AG04449 (cell line): Measurements from ENCODE around the gene FOXN3.

Experiments
- CTCF ChIA-PET: fragments of 350-600 bp; formaldehyde crosslinking; extraction: SDS; loops from one replicate; lab custom pipeline; 2021; ENCODE audit warnings: antibody characterized with exemption; lab: Yijun Ruan, JAX
- POLR2A ChIA-PET: fragments of 400-600, 350-600 bp; formaldehyde crosslinking; extraction: SDS; loops from one replicate; lab custom pipeline; 2020; ENCODE audit warnings: antibody characterized with exemption, inconsistent platforms; lab: Yijun Ruan, JAX
- DNase-seq: peaks from one replicate; pipeline ENCODE4 v3.0.0-alpha.2; 2010; ENCODE audit warnings: low read depth, low spot score
- H3K4me3 ChIP-seq: 2 replicates; pipeline ENCODE4 v1.5.1; 2011; ENCODE audit warnings: low read depth, mild to moderate bottlenecking, control low read depth, low read length
- CTCF ChIP-seq: IDR thresholded peaks from one replicate; pipeline ENCODE4 v1.5.1; 2011; ENCODE audit warnings: mild to moderate bottlenecking, moderate library complexity, low read length, control low read depth, inconsistent platforms; ENCODE audit not compliant: insufficient read depth; ENCODE audit errors: missing control alignments

FOXN3 gene

GRCh38 chr14:89308232-89308959 is 108.6 kb downstream of the FOXN3 start:
- no peak overlapping the region for H3K4me3 ChIP-seq
- POLR2A ChIA-PET, result no interaction called here
- TF ChIP-seq CTCF, result no peak
- no peak for DNase-seq
- CTCF ChIA-PET, result interaction anchor here (1.3 kb wide), 1 partner anchor 10 kb away, joined by 3 read pairs; no protein-coding TSS in a partner anchor

GRCh38 chr14:89307409-89307808 is 109.6 kb downstream of the FOXN3 start:
- ChIA-PET POLR2A (no interaction called here), CTCF (interaction anchor here (1.3 to 1.6 kb wide), 2 partner anchors 11 to 266 kb away, joined by 3 to 4 read pairs; no protein-coding TSS in a partner anchor)
- H3K4me3 ChIP-seq, result no peak overlapping the region
- no peak for TF ChIP-seq CTCF
- DNase-seq, result no peak

GRCh38 chr14:89304972-89305703 is 111.9 kb downstream of the FOXN3 start:
- no peak for TF ChIP-seq CTCF
- ChIA-PET POLR2A (no interaction called here), CTCF (interaction anchor here (1.4 kb wide), 2 partner anchors 19 to 634 kb away, joined by 4 to 7 read pairs; no protein-coding TSS in a partner anchor)
- no peak overlapping the region for H3K4me3 ChIP-seq
- DNase-seq, result no peak

DNA sequence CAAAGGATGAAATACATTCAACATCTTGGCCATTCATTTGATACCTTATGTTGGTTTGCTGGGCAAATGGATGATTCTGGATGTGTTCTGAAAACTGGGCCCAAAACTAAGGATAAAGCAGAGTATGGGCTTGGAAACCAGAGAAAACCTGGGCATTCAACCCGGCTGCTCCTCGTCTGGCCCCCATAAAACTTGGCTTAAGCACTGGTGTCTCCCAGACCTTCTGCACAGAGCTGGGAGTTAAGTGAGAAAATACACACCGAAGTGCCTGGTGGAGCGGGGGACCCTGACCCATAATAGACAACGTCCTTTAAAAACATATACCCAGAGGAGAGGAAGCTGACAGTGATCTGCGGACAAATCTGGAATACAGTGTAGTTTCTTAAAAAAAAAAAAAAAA is 112.5 kb downstream of the FOXN3 start:
- TF ChIP-seq CTCF, result no peak
- ChIA-PET CTCF (interaction anchor here (1.4 kb wide), 2 partner anchors 20 to 635 kb away, joined by 4 to 7 read pairs; no protein-coding TSS in a partner anchor), POLR2A (interaction anchor here (1.2 kb wide), 1 partner anchor 26 kb away, joined by 3 read pairs; no protein-coding TSS in a partner anchor)
- H3K4me3 ChIP-seq, result no peak overlapping the region
- no peak for DNase-seq

DNA sequence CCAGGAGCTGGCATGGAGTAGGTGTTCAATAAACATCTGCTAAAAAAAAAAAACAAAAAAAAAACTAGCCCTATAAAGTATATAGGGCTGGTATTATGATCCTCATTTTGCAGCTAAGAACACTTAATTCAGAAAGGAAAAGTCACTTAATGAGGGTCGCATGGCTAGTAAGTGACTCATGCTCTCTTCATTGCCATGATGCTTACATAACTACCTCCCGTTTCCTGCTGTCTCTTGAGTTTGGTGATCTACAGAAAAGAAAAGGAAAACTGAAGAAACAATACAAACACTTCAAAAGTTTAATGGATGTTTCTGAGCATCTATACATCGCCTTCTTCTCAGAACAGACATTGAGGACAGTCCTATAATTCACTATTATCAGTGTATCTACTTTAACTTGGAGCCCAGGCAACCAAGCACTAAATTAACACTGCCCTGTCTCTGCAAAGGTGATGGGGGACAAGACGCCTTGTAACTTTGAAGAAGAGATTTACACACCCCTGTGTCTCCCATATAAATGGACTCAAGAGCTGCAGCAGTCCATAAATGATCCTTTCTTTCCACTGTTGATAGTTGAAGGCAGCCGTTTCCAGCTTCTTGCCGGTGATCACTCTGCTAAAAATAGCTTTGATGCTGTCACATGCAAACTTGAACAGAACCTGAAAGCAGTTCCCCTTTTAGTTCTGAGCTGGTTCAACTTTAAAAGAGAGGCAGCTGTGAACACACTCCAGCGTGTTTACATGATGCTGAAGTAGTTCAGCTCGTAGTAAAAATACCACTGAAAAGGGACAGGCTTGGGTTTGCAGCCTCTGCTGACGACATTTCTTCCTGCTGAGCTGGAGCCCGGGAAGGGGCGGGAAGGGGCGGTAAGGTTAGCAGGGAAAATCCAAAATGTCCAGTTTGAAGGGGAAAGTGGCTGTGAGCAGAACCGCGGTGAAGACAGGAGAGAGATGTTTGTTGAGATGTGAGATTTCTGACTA is 113.3 kb downstream of the FOXN3 start:
- POLR2A ChIA-PET, result interaction anchor here (0.6 to 1.2 kb wide), 2 partner anchors 27 to 69 kb away, joined by 3 read pairs; no protein-coding TSS in a partner anchor
- TF ChIP-seq CTCF, result no peak
- CTCF ChIA-PET, result interaction anchor here (1.2 to 1.4 kb wide), 2 partner anchors 20 to 28 kb away, joined by 3 to 7 read pairs; no protein-coding TSS in a partner anchor
- H3K4me3 ChIP-seq, result peak overlapping the region; percentile 48
- peak; percentile 63 for DNase-seq
